Putamen (tissue), 1 donor: Measurements from ENCODE around the gene PRPF40A.

ENCODE experiments used
- DNase-seq: peaks from one replicate; pipeline ENCODE4 v3.0.0-alpha.2; 2016; ENCODE audit warnings: low spot score

The PRPF40A gene

GRCh38 chr2:152651834-152652233, 65.4 kb downstream of the PRPF40A start:
- DNase-seq, result no peak

GRCh38 chr2:152650768-152651371, 66.4 kb downstream of the PRPF40A start:
- DNase-seq, result no peak

GRCh38 chr2:152649997-152650396, 67.3 kb downstream of the PRPF40A start:
- no peak for DNase-seq

GRCh38 chr2:152648336-152648735, 68.9 kb downstream of the PRPF40A start:
- no peak for DNase-seq

- no peak for DNase-seq
These were observed 69.7 kb downstream of the PRPF40A start for GRCh38 chr2:152647552-152647951.

GRCh38 chr2:152646775-152647174, 70.5 kb downstream of the PRPF40A start:
- DNase-seq, result peak; percentile 60

GRCh38 chr2:152646264-152646663, 71.0 kb downstream of the PRPF40A start:
- no peak for DNase-seq

GRCh38 chr2:152644189-152644873, 72.9 kb downstream of the PRPF40A start:
- no peak for DNase-seq

GRCh38 chr2:152638590-152638989, 78.7 kb downstream of the PRPF40A start:
- DNase-seq, result no peak

GRCh38 chr2:152638056-152638455, 79.2 kb downstream of the PRPF40A start:
- no peak for DNase-seq

GRCh38 chr2:152637251-152637650, 80.0 kb downstream of the PRPF40A start:
- no peak for DNase-seq

GRCh38 chr2:152635635-152636298, 81.5 kb downstream of the PRPF40A start:
- DNase-seq, result no peak

GRCh38 chr2:152632736-152633135, 84.5 kb downstream of the PRPF40A start:
- DNase-seq, result no peak

- DNase-seq, result no peak
These were observed 86.8 kb downstream of the PRPF40A start for GRCh38 chr2:152630466-152630865.

GRCh38 chr2:152629202-152629601, 88.1 kb downstream of the PRPF40A start:
- DNase-seq, result no peak

GRCh38 chr2:152627351-152627957, 89.8 kb downstream of the PRPF40A start:
- peak; percentile 56 for DNase-seq

GRCh38 chr2:152626911-152627339, 90.3 kb downstream of the PRPF40A start:
- DNase-seq, result no peak

- no peak for DNase-seq
These were observed 92.5 kb downstream of the PRPF40A start for GRCh38 chr2:152624805-152625204.

- DNase-seq, result no peak
These were observed 93.5 kb downstream of the PRPF40A start for GRCh38 chr2:152623775-152624174.

- no peak for DNase-seq
These were observed 94.1 kb downstream of the PRPF40A start for GRCh38 chr2:152623076-152623740.

GRCh38 chr2:152622219-152622618, 95.0 kb downstream of the PRPF40A start:
- no peak for DNase-seq

- DNase-seq, result no peak
These were observed 96.3 kb downstream of the PRPF40A start for GRCh38 chr2:152620985-152621384.
